Endothelial cell of umbilical vein (primary cell): ENCODE data around the gene LRCH3. TPM values are rescaled to one million over a fixed set of nuclear protein-coding genes. Genes with fewer than 3 reads are reported as not detected.

Source experiments
- BruUV-seq: library from RNA; stranded (reverse); fragments of 400-500 nt; replicated peaks from 2 replicates; lab custom pipeline; 2021; lab: Mats Ljungman, UMichigan
- CTCF ChIA-PET: fragments of 300-600, 350-600 bp; sonication (Branson Sonifier 250); formaldehyde crosslinking; loops from one replicate; lab custom pipeline; 2021; ENCODE audit warnings: antibody characterized with exemption, inconsistent platforms; lab: Charles Lee
- POLR2A ChIA-PET: fragments of 300-600, 350-600 bp; sonication (Branson Sonifier 250); formaldehyde crosslinking; loops from one replicate; lab custom pipeline; 2021; ENCODE audit warnings: antibody characterized with exemption, inconsistent platforms; lab: Charles Lee
- DNase-seq: peaks from one replicate; pipeline ENCODE4 v3.0.0-alpha.2; 2011; ENCODE audit warnings: low read depth, low spot score
- FAIRE-seq: peaks from 2 replicates; lab custom pipeline; 2011; peaks lifted over from hg19 to GRCh38; lab: Jason Lieb, UNC
- H2AFZ ChIP-seq: 2 replicates; pipeline ENCODE4 v1.6.0; 2012; ENCODE audit warnings: low read depth, low read length, control low read depth, inconsistent platforms
- H3K27ac ChIP-seq: 2 replicates; pipeline ENCODE4 v1.5.1; 2011; ENCODE audit warnings: low read depth, mild to moderate bottlenecking, control low read depth, low read length, moderate library complexity; ENCODE audit not compliant: insufficient read depth
- H3K27me3 ChIP-seq, 2 experiments: 2 replicates each; pipeline versions ENCODE4 v1.6.0 to v1.6.1; 2011; ENCODE audit warnings: low read length in 2 of 2, mixed read lengths in 1 of 2; ENCODE audit not compliant: control insufficient read depth in 2 of 2, insufficient read depth in 2 of 2
- H3K36me3 ChIP-seq, 2 experiments: 2 replicates in 1 of 2; 3 replicates in 1 of 2; pipeline ENCODE4 v1.5.1; 2011; ENCODE audit warnings: low read length in 2 of 2, mild to moderate bottlenecking in 1 of 2, moderate library complexity in 1 of 2; ENCODE audit not compliant: control insufficient read depth in 2 of 2, insufficient read depth in 2 of 2; ENCODE audit errors: extremely low read depth in 1 of 2
- H3K4me1 ChIP-seq: 3 replicates; pipeline ENCODE4 v1.5.1; 2011; ENCODE audit warnings: mild to moderate bottlenecking, low read length; ENCODE audit not compliant: control insufficient read depth, insufficient read depth; ENCODE audit errors: extremely low read depth
- H3K4me2 ChIP-seq: 2 replicates; pipeline ENCODE4 v1.6.1; 2011; ENCODE audit warnings: low read length, control low read depth, mixed read lengths; ENCODE audit not compliant: insufficient read depth
- H3K4me3 ChIP-seq, 3 experiments: fragments of 200-600 bp in 1 of 3; sonication (generic), shearing (Covaris generic) in 1 of 3; replicated peaks in 1 of 3; 2 replicates each; pipeline ENCODE4 v1.5.1; 2011 to 2016; ENCODE audit warnings: control low read depth in 3 of 3, low read length in 3 of 3, mild to moderate bottlenecking in 2 of 3, inconsistent platforms in 1 of 3, low read depth in 1 of 3, moderate library complexity in 1 of 3; ENCODE audit not compliant: insufficient read depth in 1 of 3
- H3K79me2 ChIP-seq: 2 replicates; pipeline ENCODE4 v1.6.0; 2012; ENCODE audit warnings: low read length, inconsistent platforms; ENCODE audit not compliant: control insufficient read depth, insufficient read depth
- H3K9ac ChIP-seq: replicated peaks from 2 replicates; pipeline ENCODE3; 2011; ENCODE audit warnings: low read length, control low read depth; ENCODE audit not compliant: insufficient read depth; ENCODE audit errors: extremely low read depth
- H3K9me1 ChIP-seq: replicated peaks from 3 replicates; pipeline ENCODE4 v1.6.0; 2011; ENCODE audit warnings: mild to moderate bottlenecking, low read length; ENCODE audit not compliant: control insufficient read depth, insufficient read depth; ENCODE audit errors: extremely low read depth
- H3K9me3 ChIP-seq: replicated peaks from 2 replicates; pipeline ENCODE4 v1.5.1; 2012; ENCODE audit warnings: low read length, inconsistent platforms; ENCODE audit not compliant: control insufficient read depth, insufficient read depth
- H4K20me1 ChIP-seq: replicated peaks from 2 replicates; pipeline ENCODE3; 2011; ENCODE audit warnings: mild to moderate bottlenecking, low read length; ENCODE audit not compliant: control insufficient read depth, insufficient read depth; ENCODE audit errors: extremely low read depth
- CTCF ChIP-seq, 2 donors: IDR thresholded peaks; 1 replicate in 1 of 2; 2 replicates in 1 of 2; pipeline ENCODE4 v1.5.1; 2011; ENCODE audit warnings: low read length in 2 of 2, mild to moderate bottlenecking in 2 of 2, moderate library complexity in 2 of 2, control low read depth in 1 of 2, inconsistent platforms in 1 of 2, low read depth in 1 of 2; ENCODE audit not compliant: insufficient read depth in 1 of 2; ENCODE audit errors: extremely low read depth in 1 of 2
- EZH2 ChIP-seq: IDR thresholded peaks from 2 replicates; pipeline ENCODE4 v1.6.1; 2012; ENCODE audit warnings: borderline replicate concordance, low read depth, mild to moderate bottlenecking, moderate library complexity, low read length, inconsistent platforms; ENCODE audit not compliant: severe bottlenecking
- FOS ChIP-seq: IDR thresholded peaks from 2 replicates; pipeline ENCODE4 v1.6.1; 2011; ENCODE audit warnings: mild to moderate bottlenecking, low read length, moderate library complexity, borderline replicate concordance; ENCODE audit not compliant: insufficient read depth
- GATA2 ChIP-seq: IDR thresholded peaks from 2 replicates; pipeline ENCODE4 v1.7.0; 2011; ENCODE audit warnings: low read depth, mild to moderate bottlenecking, moderate library complexity, mixed read lengths, low read length; ENCODE audit not compliant: insufficient read length, insufficient read depth
- JUN ChIP-seq: IDR thresholded peaks from 2 replicates; pipeline ENCODE4 v1.6.1; 2011; ENCODE audit warnings: borderline replicate concordance, low read depth; ENCODE audit not compliant: insufficient read length, insufficient read depth
- MAX ChIP-seq: IDR thresholded peaks from 2 replicates; pipeline ENCODE4 v1.6.1; 2011; ENCODE audit not compliant: insufficient read depth, insufficient read length
- MYC ChIP-seq: IDR thresholded peaks from one replicate; pipeline ENCODE4 v1.6.1; 2011; ENCODE audit warnings: mild to moderate bottlenecking, low read depth, low read length
- POLR2A ChIP-seq: IDR thresholded peaks from 2 replicates; pipeline ENCODE4 v1.6.1; 2012; ENCODE audit warnings: low read depth, mild to moderate bottlenecking, control low read depth, low read length
- POLR2AphosphoS5 ChIP-seq: IDR thresholded peaks from 2 replicates; pipeline ENCODE4 v1.6.1; 2012; ENCODE audit warnings: low read depth, mild to moderate bottlenecking, control low read depth, low read length, moderate library complexity; ENCODE audit not compliant: insufficient read depth
- dilution Hi-C: fragments of 300-500 bp; cut with MboI; formaldehyde crosslinking; loops from one replicate; pipeline ENCODE4 v1.15.0; 2019; ENCODE audit warnings: low sequenced_read_pairs; ENCODE audit not compliant: extremely low pct_ligation_motif_present
- intact Hi-C: fragments of 100-400 bp; cut with micrococcal nuclease; formaldehyde crosslinking; loops from one replicate; pipeline ENCODE4 v1.10.0; 2022
- polyA plus RNA-seq, 4 experiments: library from polyadenylated mRNA; depleted of rRNA in 3 of 4; stranded (reverse) in 3 of 4; unstranded in 1 of 4; fragments of >200 nt; gene quantifications; 2 replicates each; pipeline versions ENCODE4 v1.2.1 to v1.2.3, GENCODE V29; 2011 to 2012; ENCODE audit warnings: missing spikeins in 1 of 4
- total RNA-seq: library from RNA; stranded (reverse); gene quantifications from 2 replicates; pipeline ENCODE4 v1.2.3, GENCODE V29; 2021

The LRCH3 gene
- total and polyA plus RNA-seq, 2 donors (not counting 3 experiments of a cell fraction or from before 2014, with no cell fraction given) = 43.9 to 60.3 TPM

GRCh38 chr3:197892162-197892561 lies 101.1 kb downstream of the LRCH3 start:
- H3K79me2 ChIP-seq = no peaks in the 10 kb centered on the region
- dilution Hi-C loops (no loop called here), intact Hi-C loops (no loop called here)
- FAIRE-seq (no peak), DNase-seq (no peak)
- no peaks in the 10 kb centered on the region for H3K9me3 ChIP-seq
- BruUV-seq = no TSS peak
- H3K36me3 ChIP-seq = no peaks in the 10 kb centered on the region
- H3K4me2 ChIP-seq = no peak overlapping the region
- TF ChIP-seq MAX (no peak), POLR2A (no peak), MYC (no peak), CTCF (IDR thresholded peaks at IDR 0.05; ENCODE audit: extremely low read depth in 1 of 2, insufficient read depth in 1 of 2, low read depth in 1 of 2, low read length in 2 of 2) (no peak), FOS (no peak), POLR2AphosphoS5 (no peak), JUN (no peak), EZH2 (no peak), GATA2 (no peak)
- no peaks in the 10 kb centered on the region for H3K4me1 ChIP-seq
- ChIA-PET POLR2A (no interaction called here), CTCF (interaction anchor here (1.1 kb wide), 2 partner anchors 18 to 51 kb away, joined by 3 to 4 read pairs; no protein-coding TSS in a partner anchor)
- H4K20me1 ChIP-seq = no peaks in the 10 kb centered on the region
- no peak overlapping the region for H3K4me3 ChIP-seq
- no peak overlapping the region for H3K9ac ChIP-seq
- H3K9me1 ChIP-seq = no peaks in the 10 kb centered on the region
- no peaks in the 10 kb centered on the region for H3K27me3 ChIP-seq
- H3K27ac ChIP-seq = no peak overlapping the region
- H2AFZ ChIP-seq = no peak overlapping the region
